GM12873 (cell line): ENCODE data around the gene VTCN1.

Experiments
- TF ChIP-seq, protein P1 (sequence below): IDR thresholded peaks from 2 replicates; pipeline ENCODE4 v1.5.1; 2012; ENCODE audit warnings: low read depth, mild to moderate bottlenecking, moderate library complexity, low read length, control low read depth; ENCODE audit not compliant: insufficient read depth; ENCODE audit errors: missing control alignments

The VTCN1 gene

DNA sequence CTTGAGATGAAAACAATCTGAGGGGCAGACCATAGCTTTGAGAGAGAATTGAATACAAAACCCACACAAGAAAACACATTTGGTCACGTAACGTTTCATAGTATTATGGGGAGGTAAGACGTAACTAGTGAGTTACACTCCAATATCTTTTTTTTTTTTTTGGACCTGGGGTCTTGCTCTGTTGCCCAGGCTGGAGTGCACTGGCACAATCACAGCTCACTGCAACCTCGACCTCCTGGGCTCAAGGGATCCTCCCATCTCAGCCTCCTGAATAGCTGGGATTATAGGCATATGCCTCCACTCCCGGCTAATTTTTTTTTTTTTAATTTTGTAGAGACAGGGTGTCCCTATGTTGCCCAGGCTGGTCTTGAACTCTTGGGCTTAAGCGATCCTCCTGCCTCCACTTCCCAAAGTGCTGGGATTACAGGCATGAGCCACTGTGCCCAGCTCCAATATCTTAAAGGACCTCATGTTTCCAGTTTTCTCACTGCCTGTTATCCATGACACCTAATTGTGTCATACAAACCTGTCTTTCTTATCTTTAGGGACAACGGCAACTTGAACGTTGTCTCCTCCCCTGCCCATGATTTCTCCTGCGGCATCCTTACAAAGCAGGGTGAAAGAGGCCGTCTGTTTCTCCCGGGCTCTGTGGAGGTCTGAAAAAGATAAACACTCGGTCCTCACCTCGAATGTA, 94.5 kb downstream of the VTCN1 start:
- TF ChIP-seq, protein P1, sequence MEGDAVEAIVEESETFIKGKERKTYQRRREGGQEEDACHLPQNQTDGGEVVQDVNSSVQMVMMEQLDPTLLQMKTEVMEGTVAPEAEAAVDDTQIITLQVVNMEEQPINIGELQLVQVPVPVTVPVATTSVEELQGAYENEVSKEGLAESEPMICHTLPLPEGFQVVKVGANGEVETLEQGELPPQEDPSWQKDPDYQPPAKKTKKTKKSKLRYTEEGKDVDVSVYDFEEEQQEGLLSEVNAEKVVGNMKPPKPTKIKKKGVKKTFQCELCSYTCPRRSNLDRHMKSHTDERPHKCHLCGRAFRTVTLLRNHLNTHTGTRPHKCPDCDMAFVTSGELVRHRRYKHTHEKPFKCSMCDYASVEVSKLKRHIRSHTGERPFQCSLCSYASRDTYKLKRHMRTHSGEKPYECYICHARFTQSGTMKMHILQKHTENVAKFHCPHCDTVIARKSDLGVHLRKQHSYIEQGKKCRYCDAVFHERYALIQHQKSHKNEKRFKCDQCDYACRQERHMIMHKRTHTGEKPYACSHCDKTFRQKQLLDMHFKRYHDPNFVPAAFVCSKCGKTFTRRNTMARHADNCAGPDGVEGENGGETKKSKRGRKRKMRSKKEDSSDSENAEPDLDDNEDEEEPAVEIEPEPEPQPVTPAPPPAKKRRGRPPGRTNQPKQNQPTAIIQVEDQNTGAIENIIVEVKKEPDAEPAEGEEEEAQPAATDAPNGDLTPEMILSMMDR: no peak

DNA sequence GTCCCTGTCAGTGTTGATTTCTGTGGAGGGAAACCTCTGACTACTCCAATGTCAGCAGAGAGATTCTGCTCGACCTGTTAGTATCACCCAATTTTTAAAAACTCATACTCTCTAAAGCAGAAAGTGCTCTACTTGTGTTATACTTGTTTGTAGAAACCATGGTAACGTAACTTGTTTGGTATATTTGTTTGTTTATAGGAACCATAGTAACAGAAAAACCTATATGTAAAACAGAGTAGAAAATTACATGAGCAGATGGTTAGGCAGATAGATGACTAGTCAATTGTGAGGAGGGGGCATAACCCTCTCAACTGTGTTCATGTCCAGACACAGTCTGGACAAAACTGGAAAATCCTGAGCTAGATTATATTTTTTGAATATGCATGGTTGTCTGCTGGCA, 95.8 kb downstream of the VTCN1 start:
- TF ChIP-seq, protein P1: no peak

DNA sequence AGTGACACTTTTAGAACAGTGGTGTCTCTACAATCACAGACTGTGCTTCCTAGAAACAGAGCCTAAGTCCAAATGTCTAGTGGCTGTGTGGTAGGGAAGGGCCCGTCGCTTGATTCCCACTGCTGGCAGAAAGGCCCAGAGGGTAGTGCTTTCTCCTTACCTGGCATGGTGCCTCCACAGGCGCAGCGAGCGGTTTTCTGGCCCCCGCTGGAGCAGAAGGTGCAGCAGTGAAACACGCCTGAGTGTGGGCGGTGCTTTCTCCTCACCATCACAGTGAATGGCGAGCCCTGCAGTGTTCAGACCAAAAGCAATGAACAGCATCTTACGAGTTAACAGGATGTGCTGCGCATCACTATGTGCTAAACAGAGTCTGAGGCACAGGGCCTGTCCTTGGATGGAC, 97.5 kb downstream of the VTCN1 start:
- TF ChIP-seq, protein P1: no peak

DNA sequence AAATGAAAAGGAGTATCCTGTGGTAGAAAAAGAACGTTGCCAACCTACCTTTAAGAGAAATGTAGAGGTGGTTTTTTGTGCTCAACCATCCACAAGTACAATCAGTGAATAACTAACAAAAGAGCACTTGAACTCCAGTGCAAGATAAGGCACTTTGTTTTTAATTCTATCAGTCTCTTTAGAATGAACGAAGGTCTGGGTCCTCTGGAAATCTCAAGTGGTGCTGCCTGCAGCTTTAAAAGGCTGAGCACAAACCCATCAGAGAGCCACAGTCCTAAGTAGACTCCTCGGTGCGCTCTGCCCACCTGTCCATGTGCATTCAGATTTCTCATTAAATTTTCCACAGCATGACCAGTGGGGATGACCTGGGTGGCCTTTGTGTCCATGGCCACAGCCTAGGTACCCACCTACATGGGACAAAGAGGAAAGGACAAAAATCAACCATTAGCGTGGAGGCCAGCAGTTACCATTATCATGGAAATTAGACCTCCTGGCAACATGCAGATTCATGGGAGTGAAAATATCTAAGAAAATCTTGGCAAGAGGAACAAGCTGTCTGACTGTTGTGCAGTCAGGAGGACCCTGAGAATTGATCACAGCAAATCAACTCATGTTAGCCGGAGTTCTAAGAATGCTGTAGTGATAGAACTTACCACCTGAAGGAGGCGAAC, 98.5 kb downstream of the VTCN1 start:
- TF ChIP-seq, protein P1: no peak

DNA sequence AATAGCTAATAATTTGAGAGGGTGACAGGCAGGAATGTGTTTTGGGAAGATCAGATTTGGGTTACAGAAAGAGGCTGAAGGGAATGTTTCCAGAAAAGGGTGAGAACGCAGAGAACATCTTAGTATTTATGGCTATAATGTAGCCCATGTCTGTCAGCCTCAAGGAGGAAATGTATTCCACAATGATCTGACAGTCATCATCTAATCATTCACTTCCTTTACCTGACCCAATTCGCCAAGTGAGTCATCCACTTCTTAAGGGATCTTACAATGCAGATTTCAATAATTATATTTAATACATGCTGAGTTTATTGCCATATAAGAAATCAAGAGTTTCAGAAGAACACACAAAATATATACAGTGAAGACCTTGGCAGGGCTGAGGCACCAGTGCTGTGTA, 100.0 kb downstream of the VTCN1 start:
- TF ChIP-seq, protein P1: no peak

DNA sequence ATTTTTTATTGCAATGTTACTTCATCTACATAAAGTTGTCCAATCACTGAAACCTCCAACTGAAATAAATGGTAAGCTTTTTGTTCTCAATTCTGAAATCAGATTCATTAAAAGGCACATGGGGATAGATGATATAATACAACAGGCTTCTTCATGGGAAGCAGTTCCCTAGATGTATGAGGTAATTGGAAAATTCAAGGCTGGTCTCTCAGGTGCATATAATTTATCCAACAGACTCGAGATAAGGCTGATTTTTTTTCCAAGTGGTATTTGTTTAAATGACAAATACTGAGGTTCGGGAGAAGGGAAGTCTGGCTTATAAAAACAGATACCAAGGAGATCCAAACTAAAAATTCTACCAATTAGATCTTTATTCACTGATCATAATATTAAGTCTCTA, 103.4 kb downstream of the VTCN1 start:
- TF ChIP-seq, protein P1: no peak

DNA sequence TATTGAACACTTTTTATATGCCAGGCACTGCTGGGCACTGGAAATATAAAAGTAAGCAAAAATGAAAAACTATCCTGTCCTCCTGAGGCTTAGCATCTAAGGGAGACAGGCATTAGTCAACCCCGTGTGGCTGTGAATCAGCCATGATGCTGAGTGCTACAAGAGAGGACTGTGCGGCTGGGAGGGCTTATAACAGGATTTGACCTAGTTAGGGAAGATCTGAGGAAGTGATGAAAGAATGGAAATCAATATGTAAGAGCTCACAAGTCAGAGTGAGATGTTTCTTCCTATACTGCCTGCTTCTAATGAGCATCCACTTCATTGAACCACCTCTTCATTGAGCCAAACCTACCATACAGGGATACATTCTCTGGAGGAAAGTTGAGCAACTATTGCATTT, 104.2 kb downstream of the VTCN1 start:
- TF ChIP-seq, protein P1: no peak
